ENCODE results near the gene RNPEP. TPM values are rescaled to one million over a fixed set of nuclear protein-coding genes. Genes with fewer than 3 reads are reported as not detected.
A peak's percentile ranks its signal among the peaks of the same experiment; 100 is the strongest.

The RNPEP gene
- total and polyA plus RNA-seq, 2 of the 8 experiments (the other 6 are each of a cell fraction or from before 2014, with no cell fraction given), result 34.1 to 51.1 TPM

DNA sequence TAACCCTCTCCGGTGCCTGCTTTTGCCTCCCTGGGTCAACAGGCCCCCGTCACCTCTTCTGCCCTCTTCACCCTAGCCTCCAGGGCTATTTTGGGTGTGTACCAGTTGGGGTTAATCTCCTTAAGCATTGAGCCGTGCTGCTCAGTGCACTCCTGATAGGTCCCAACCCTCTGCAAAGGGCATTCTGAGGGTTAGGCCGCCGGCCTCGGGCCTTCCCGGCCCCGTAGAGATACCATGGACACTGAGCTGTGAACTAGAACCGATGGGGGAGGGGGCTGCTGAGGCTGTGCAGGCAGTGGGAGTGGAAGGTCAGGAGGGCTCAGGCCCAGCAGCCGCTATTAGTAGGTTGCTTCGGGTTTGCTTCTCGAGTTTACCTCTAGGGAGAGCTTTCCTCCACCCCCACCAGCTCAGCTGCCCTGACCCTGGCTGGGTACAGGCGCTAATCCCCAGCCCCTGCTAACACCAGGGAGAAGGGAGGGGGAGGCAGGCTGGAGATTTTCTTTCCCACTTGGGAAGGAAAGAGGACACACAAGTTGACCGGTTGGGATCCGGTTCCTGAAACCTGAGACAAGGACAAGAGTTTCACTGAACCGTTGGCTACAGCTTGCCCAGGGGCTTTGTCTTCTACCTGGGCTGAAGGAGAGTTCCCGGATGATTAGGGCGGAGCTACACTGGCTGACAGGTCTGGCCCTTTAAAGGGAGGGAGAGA is 40.9 kb upstream of the RNPEP start (continued):
- TF ChIP-seq, protein P1, sequence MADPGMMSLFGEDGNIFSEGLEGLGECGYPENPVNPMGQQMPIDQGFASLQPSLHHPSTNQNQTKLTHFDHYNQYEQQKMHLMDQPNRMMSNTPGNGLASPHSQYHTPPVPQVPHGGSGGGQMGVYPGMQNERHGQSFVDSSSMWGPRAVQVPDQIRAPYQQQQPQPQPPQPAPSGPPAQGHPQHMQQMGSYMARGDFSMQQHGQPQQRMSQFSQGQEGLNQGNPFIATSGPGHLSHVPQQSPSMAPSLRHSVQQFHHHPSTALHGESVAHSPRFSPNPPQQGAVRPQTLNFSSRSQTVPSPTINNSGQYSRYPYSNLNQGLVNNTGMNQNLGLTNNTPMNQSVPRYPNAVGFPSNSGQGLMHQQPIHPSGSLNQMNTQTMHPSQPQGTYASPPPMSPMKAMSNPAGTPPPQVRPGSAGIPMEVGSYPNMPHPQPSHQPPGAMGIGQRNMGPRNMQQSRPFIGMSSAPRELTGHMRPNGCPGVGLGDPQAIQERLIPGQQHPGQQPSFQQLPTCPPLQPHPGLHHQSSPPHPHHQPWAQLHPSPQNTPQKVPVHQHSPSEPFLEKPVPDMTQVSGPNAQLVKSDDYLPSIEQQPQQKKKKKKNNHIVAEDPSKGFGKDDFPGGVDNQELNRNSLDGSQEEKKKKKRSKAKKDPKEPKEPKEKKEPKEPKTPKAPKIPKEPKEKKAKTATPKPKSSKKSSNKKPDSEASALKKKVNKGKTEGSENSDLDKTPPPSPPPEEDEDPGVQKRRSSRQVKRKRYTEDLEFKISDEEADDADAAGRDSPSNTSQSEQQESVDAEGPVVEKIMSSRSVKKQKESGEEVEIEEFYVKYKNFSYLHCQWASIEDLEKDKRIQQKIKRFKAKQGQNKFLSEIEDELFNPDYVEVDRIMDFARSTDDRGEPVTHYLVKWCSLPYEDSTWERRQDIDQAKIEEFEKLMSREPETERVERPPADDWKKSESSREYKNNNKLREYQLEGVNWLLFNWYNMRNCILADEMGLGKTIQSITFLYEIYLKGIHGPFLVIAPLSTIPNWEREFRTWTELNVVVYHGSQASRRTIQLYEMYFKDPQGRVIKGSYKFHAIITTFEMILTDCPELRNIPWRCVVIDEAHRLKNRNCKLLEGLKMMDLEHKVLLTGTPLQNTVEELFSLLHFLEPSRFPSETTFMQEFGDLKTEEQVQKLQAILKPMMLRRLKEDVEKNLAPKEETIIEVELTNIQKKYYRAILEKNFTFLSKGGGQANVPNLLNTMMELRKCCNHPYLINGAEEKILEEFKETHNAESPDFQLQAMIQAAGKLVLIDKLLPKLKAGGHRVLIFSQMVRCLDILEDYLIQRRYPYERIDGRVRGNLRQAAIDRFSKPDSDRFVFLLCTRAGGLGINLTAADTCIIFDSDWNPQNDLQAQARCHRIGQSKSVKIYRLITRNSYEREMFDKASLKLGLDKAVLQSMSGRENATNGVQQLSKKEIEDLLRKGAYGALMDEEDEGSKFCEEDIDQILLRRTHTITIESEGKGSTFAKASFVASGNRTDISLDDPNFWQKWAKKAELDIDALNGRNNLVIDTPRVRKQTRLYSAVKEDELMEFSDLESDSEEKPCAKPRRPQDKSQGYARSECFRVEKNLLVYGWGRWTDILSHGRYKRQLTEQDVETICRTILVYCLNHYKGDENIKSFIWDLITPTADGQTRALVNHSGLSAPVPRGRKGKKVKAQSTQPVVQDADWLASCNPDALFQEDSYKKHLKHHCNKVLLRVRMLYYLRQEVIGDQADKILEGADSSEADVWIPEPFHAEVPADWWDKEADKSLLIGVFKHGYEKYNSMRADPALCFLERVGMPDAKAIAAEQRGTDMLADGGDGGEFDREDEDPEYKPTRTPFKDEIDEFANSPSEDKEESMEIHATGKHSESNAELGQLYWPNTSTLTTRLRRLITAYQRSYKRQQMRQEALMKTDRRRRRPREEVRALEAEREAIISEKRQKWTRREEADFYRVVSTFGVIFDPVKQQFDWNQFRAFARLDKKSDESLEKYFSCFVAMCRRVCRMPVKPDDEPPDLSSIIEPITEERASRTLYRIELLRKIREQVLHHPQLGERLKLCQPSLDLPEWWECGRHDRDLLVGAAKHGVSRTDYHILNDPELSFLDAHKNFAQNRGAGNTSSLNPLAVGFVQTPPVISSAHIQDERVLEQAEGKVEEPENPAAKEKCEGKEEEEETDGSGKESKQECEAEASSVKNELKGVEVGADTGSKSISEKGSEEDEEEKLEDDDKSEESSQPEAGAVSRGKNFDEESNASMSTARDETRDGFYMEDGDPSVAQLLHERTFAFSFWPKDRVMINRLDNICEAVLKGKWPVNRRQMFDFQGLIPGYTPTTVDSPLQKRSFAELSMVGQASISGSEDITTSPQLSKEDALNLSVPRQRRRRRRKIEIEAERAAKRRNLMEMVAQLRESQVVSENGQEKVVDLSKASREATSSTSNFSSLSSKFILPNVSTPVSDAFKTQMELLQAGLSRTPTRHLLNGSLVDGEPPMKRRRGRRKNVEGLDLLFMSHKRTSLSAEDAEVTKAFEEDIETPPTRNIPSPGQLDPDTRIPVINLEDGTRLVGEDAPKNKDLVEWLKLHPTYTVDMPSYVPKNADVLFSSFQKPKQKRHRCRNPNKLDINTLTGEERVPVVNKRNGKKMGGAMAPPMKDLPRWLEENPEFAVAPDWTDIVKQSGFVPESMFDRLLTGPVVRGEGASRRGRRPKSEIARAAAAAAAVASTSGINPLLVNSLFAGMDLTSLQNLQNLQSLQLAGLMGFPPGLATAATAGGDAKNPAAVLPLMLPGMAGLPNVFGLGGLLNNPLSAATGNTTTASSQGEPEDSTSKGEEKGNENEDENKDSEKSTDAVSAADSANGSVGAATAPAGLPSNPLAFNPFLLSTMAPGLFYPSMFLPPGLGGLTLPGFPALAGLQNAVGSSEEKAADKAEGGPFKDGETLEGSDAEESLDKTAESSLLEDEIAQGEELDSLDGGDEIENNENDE (IDR thresholded peaks at IDR 0.05; ENCODE audit: insufficient replicate concordance, low read length), result no peak
- no peak for TF ChIP-seq ZNF274 (IDR thresholded peaks at IDR 0.05; ENCODE audit: borderline replicate concordance, extremely low read depth, low read length)
- 0 out of 2 replicates have a peak, but pooled peaks have one; percentile 39 for TF ChIP-seq EGR1 (IDR thresholded peaks at IDR 0.05; ENCODE audit: borderline replicate concordance, low read depth, low read length)
- TF ChIP-seq NRF1 (IDR thresholded peaks at IDR 0.05; ENCODE audit: low read depth, low read length), result no peak
- TF ChIP-seq, protein P2, sequence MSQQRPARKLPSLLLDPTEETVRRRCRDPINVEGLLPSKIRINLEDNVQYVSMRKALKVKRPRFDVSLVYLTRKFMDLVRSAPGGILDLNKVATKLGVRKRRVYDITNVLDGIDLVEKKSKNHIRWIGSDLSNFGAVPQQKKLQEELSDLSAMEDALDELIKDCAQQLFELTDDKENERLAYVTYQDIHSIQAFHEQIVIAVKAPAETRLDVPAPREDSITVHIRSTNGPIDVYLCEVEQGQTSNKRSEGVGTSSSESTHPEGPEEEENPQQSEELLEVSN (IDR thresholded peaks at IDR 0.05), result no peak
- no peak for TF ChIP-seq NANOG (IDR thresholded peaks at IDR 0.05; ENCODE audit: insufficient read depth, low read depth, low read length, poor library complexity, severe bottlenecking)
- TF ChIP-seq SRF (IDR thresholded peaks at IDR 0.05; ENCODE audit: low read depth, low read length), result no peak
- TF ChIP-seq CHD1 (IDR thresholded peaks at IDR 0.05; ENCODE audit: low read depth, low read length), result no peak
- peak; percentile 65 to 73; a peak in 2 of 3 replicates for TF ChIP-seq POLR2A (IDR thresholded peaks at IDR 0.05; ENCODE audit: control extremely low read depth in 1 of 2, low read depth in 2 of 2, low read length in 2 of 2)
- 0 out of 2 replicates have a peak, but pooled peaks have one; percentile 31 for TF ChIP-seq SP1 (IDR thresholded peaks at IDR 0.05; ENCODE audit: low read depth, low read length)
